HEK293 (cell line): Measurements from ENCODE around the gene DGKG.

Experiments used
- PRDM10 ChIP-seq: fragments of 450-650 bp; formaldehyde crosslinking; IDR thresholded peaks from 2 replicates; pipeline ENCODE4 v1.5.1; 2016; ENCODE audit warnings: missing biosample characterization, missing genetic modification characterization
- ZBTB21 ChIP-seq: fragments of 450-650 bp; formaldehyde crosslinking; IDR thresholded peaks from 2 replicates; pipeline ENCODE4 v1.5.1; 2017; ENCODE audit warnings: missing biosample characterization, missing genetic modification characterization
- ZFHX2 ChIP-seq: fragments of 450-650 bp; formaldehyde crosslinking; conservative IDR thresholded peaks from 2 replicates; pipeline ENCODE4 v1.5.1; 2016; ENCODE audit warnings: missing biosample characterization, missing genetic modification characterization
- ZNF138 ChIP-seq: fragments of 450-650 bp; formaldehyde crosslinking; IDR thresholded peaks from 2 replicates; pipeline ENCODE4 v1.5.1; 2016; ENCODE audit warnings: missing biosample characterization, missing genetic modification characterization, borderline replicate concordance
- ZNF280C ChIP-seq: fragments of 450-650 bp; formaldehyde crosslinking; IDR thresholded peaks from 2 replicates; pipeline ENCODE4 v1.5.1; 2016; ENCODE audit warnings: missing biosample characterization, missing genetic modification characterization
- ZNF394 ChIP-seq: fragments of 450-650 bp; formaldehyde crosslinking; IDR thresholded peaks from 2 replicates; pipeline ENCODE4 v1.5.1; 2016; ENCODE audit warnings: missing biosample characterization, missing genetic modification characterization, mild to moderate bottlenecking, moderate library complexity, borderline replicate concordance
- ZNF518A ChIP-seq: fragments of 450-650 bp; formaldehyde crosslinking; conservative IDR thresholded peaks from 2 replicates; pipeline ENCODE4 v1.5.1; 2016; ENCODE audit warnings: low read depth, missing biosample characterization, missing genetic modification characterization
- ZNF529 ChIP-seq: fragments of 450-650 bp; formaldehyde crosslinking; IDR thresholded peaks from 2 replicates; pipeline ENCODE4 v1.5.1; 2017; ENCODE audit warnings: missing genetic modification characterization, missing biosample characterization; ENCODE audit not compliant: insufficient replicate concordance
- ZNF549 ChIP-seq: fragments of 450-650 bp; IDR thresholded peaks from 2 replicates; pipeline ENCODE4 v1.5.1; 2018; ENCODE audit warnings: missing biosample characterization, missing genetic modification characterization, mild to moderate bottlenecking, inconsistent platforms, moderate library complexity
- ZNF747 ChIP-seq: fragments of 450-650 bp; formaldehyde crosslinking; IDR thresholded peaks from 2 replicates; pipeline ENCODE4 v1.5.1; 2016; ENCODE audit warnings: missing biosample characterization, missing genetic modification characterization
- TF ChIP-seq, protein P1 (sequence below): fragments of 450-650 bp; formaldehyde crosslinking; IDR thresholded peaks from 2 replicates; pipeline ENCODE4 v1.5.1; 2016; ENCODE audit warnings: missing biosample characterization, missing genetic modification characterization, borderline replicate concordance
- TF ChIP-seq, protein P2 (sequence below): fragments of 450-650 bp; formaldehyde crosslinking; IDR thresholded peaks from 2 replicates; pipeline ENCODE4 v1.5.1; 2017; ENCODE audit warnings: missing biosample characterization, missing genetic modification characterization
- TF ChIP-seq, protein P3 (sequence below): fragments of 450-650 bp; formaldehyde crosslinking; IDR thresholded peaks from 2 replicates; pipeline ENCODE4 v1.5.1; 2016; ENCODE audit warnings: missing biosample characterization, missing genetic modification characterization
- TF ChIP-seq, protein P4 (sequence below): fragments of 450-650 bp; formaldehyde crosslinking; IDR thresholded peaks from 2 replicates; pipeline ENCODE4 v1.5.1; 2016; ENCODE audit warnings: missing biosample characterization, missing genetic modification characterization, borderline replicate concordance
- TF ChIP-seq, protein P5 (sequence below): fragments of 450-650 bp; IDR thresholded peaks from 2 replicates; pipeline ENCODE4 v1.5.1; 2018; ENCODE audit warnings: missing biosample characterization, missing genetic modification characterization

DGKG gene

GRCh38 chr3:186107215-186108105 is 254.6 kb downstream of the DGKG start (continued):
- TF ChIP-seq ZNF518A (tag by site-specific recombination) (no peak), ZNF549 (tag by site-specific recombination) (no peak), PRDM10 (peak; percentile 98), ZNF394 (tag by site-specific recombination) (no peak), ZNF280C (no peak), ZNF529 (tag by site-specific recombination) (no peak), ZBTB21 (tag by site-specific recombination) (no peak), ZFHX2 (tag by site-specific recombination) (peak; percentile 58), ZNF138 (tag by site-specific recombination) (no peak), ZNF747 (tag by site-specific recombination) (no peak)
- TF ChIP-seq, protein P1, sequence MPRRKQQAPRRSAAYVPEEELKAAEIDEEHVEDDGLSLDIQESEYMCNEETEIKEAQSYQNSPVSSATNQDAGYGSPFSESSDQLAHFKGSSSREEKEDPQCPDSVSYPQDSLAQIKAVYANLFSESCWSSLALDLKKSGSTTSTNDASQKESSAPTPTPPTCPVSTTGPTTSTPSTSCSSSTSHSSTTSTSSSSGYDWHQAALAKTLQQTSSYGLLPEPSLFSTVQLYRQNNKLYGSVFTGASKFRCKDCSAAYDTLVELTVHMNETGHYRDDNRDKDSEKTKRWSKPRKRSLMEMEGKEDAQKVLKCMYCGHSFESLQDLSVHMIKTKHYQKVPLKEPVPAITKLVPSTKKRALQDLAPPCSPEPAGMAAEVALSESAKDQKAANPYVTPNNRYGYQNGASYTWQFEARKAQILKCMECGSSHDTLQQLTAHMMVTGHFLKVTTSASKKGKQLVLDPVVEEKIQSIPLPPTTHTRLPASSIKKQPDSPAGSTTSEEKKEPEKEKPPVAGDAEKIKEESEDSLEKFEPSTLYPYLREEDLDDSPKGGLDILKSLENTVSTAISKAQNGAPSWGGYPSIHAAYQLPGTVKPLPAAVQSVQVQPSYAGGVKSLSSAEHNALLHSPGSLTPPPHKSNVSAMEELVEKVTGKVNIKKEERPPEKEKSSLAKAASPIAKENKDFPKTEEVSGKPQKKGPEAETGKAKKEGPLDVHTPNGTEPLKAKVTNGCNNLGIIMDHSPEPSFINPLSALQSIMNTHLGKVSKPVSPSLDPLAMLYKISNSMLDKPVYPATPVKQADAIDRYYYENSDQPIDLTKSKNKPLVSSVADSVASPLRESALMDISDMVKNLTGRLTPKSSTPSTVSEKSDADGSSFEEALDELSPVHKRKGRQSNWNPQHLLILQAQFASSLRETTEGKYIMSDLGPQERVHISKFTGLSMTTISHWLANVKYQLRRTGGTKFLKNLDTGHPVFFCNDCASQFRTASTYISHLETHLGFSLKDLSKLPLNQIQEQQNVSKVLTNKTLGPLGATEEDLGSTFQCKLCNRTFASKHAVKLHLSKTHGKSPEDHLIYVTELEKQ (tag by site-specific recombination) = no peak
- TF ChIP-seq, protein P2, sequence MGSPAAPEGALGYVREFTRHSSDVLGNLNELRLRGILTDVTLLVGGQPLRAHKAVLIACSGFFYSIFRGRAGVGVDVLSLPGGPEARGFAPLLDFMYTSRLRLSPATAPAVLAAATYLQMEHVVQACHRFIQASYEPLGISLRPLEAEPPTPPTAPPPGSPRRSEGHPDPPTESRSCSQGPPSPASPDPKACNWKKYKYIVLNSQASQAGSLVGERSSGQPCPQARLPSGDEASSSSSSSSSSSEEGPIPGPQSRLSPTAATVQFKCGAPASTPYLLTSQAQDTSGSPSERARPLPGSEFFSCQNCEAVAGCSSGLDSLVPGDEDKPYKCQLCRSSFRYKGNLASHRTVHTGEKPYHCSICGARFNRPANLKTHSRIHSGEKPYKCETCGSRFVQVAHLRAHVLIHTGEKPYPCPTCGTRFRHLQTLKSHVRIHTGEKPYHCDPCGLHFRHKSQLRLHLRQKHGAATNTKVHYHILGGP (tag by site-specific recombination) = no peak
- TF ChIP-seq, protein P3, sequence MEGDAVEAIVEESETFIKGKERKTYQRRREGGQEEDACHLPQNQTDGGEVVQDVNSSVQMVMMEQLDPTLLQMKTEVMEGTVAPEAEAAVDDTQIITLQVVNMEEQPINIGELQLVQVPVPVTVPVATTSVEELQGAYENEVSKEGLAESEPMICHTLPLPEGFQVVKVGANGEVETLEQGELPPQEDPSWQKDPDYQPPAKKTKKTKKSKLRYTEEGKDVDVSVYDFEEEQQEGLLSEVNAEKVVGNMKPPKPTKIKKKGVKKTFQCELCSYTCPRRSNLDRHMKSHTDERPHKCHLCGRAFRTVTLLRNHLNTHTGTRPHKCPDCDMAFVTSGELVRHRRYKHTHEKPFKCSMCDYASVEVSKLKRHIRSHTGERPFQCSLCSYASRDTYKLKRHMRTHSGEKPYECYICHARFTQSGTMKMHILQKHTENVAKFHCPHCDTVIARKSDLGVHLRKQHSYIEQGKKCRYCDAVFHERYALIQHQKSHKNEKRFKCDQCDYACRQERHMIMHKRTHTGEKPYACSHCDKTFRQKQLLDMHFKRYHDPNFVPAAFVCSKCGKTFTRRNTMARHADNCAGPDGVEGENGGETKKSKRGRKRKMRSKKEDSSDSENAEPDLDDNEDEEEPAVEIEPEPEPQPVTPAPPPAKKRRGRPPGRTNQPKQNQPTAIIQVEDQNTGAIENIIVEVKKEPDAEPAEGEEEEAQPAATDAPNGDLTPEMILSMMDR (tag by site-specific recombination) = peak; percentile 22; the same call in 1 of the 2 replicates
- TF ChIP-seq, protein P4, sequence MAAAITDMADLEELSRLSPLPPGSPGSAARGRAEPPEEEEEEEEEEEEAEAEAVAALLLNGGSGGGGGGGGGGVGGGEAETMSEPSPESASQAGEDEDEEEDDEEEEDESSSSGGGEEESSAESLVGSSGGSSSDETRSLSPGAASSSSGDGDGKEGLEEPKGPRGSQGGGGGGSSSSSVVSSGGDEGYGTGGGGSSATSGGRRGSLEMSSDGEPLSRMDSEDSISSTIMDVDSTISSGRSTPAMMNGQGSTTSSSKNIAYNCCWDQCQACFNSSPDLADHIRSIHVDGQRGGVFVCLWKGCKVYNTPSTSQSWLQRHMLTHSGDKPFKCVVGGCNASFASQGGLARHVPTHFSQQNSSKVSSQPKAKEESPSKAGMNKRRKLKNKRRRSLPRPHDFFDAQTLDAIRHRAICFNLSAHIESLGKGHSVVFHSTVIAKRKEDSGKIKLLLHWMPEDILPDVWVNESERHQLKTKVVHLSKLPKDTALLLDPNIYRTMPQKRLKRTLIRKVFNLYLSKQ = no peak
- TF ChIP-seq, protein P5, sequence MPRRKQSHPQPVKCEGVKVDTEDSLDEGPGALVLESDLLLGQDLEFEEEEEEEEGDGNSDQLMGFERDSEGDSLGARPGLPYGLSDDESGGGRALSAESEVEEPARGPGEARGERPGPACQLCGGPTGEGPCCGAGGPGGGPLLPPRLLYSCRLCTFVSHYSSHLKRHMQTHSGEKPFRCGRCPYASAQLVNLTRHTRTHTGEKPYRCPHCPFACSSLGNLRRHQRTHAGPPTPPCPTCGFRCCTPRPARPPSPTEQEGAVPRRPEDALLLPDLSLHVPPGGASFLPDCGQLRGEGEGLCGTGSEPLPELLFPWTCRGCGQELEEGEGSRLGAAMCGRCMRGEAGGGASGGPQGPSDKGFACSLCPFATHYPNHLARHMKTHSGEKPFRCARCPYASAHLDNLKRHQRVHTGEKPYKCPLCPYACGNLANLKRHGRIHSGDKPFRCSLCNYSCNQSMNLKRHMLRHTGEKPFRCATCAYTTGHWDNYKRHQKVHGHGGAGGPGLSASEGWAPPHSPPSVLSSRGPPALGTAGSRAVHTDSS (tag by site-specific recombination) = no peak
